WTC11 (cell line): ENCODE results near the gene CDSN. TPM values are rescaled to one million over a fixed set of nuclear protein-coding genes. Genes with fewer than 3 reads are reported as not detected.
A peak's percentile ranks its signal among the peaks of the same experiment; 100 is the strongest.
"Not testable (repeated sequence)": the region's sequence is repeated elsewhere in the genome, so short reads cannot be mapped to it uniquely, and the experiment has no call there.

Source experiments
- ATAC-seq: fragments of 200-7000 bp; cut with Tn5 transposase; 2 replicates; pipeline ENCODE4 v1.10.0; 2021; ENCODE audit warnings: mild to moderate bottlenecking, moderate library complexity
- CTCF ChIA-PET: fragments of 300-600 bp; sonication (Branson Sonifier 250); formaldehyde crosslinking; loops from one replicate; lab custom pipeline; 2021; ENCODE audit warnings: antibody characterized with exemption; lab: Charles Lee
- POLR2A ChIA-PET: fragments of 350-600 bp; sonication (Branson Sonifier 250); formaldehyde crosslinking; loops from one replicate; lab custom pipeline; 2021; ENCODE audit warnings: antibody characterized with exemption; lab: Charles Lee
- DNase-seq: peaks from one replicate; pipeline ENCODE4 v3.0.0; 2021; ENCODE audit warnings: low spot score
- H3K27ac Mint-ChIP-seq: 2 replicates; pipeline ENCODE4 v1.8.0; 2021; ENCODE audit warnings: mixed read lengths
- H3K27me3 Mint-ChIP-seq: 2 replicates; pipeline ENCODE4 v1.8.0; 2021; ENCODE audit warnings: low read depth, mild to moderate bottlenecking, moderate library complexity, mixed read lengths
- H3K36me3 Mint-ChIP-seq: 2 replicates; pipeline ENCODE4 v1.8.0; 2021; ENCODE audit warnings: mixed read lengths
- H3K4me1 Mint-ChIP-seq: 2 replicates; pipeline ENCODE4 v1.8.0; 2022; ENCODE audit warnings: mixed read lengths
- H3K4me3 Mint-ChIP-seq: 2 replicates; pipeline ENCODE4 v1.8.0; 2021; ENCODE audit warnings: mild to moderate bottlenecking, moderate library complexity, mixed read lengths
- H3K9me3 Mint-ChIP-seq: 2 replicates; pipeline ENCODE4 v1.8.0; 2021; ENCODE audit warnings: mixed read lengths
- E2F5 ChIP-seq: sonication (generic); formaldehyde crosslinking; IDR thresholded peaks from 2 replicates; pipeline ENCODE4 v1.8.1; 2022; ENCODE audit warnings: mild to moderate bottlenecking, moderate library complexity, missing genetic modification reagents
- EMX1 ChIP-seq: fragments of 250-450 bp; sonication (Bioruptor Pico); IDR thresholded peaks from 2 replicates; pipeline ENCODE4 v1.8.0; 2021; ENCODE audit warnings: mild to moderate bottlenecking
- FOXP4 ChIP-seq: sonication (generic); formaldehyde crosslinking; IDR thresholded peaks from 2 replicates; pipeline ENCODE4 v1.8.0; 2022; ENCODE audit warnings: mild to moderate bottlenecking, missing genetic modification reagents
- KAT7 ChIP-seq: sonication (generic); formaldehyde crosslinking; IDR thresholded peaks from 2 replicates; pipeline ENCODE4 v1.8.1; 2023; ENCODE audit warnings: missing genetic modification reagents, mild to moderate bottlenecking, borderline replicate concordance
- TCF7 ChIP-seq: sonication (generic); formaldehyde crosslinking; IDR thresholded peaks from 2 replicates; pipeline ENCODE4 v1.8.0; 2022; ENCODE audit warnings: mild to moderate bottlenecking, low read depth, missing genetic modification reagents, moderate library complexity
- TP53 ChIP-seq: sonication (generic); formaldehyde crosslinking; IDR thresholded peaks from 2 replicates; pipeline ENCODE4 v1.8.1; 2023; ENCODE audit warnings: mild to moderate bottlenecking, missing genetic modification reagents
- USF1 ChIP-seq: sonication (generic); formaldehyde crosslinking; IDR thresholded peaks from 2 replicates; pipeline ENCODE4 v1.8.0; 2022; ENCODE audit warnings: mild to moderate bottlenecking, missing genetic modification reagents
- ZNF396 ChIP-seq: fragments of 250-450 bp; sonication (Bioruptor Pico); IDR thresholded peaks from 2 replicates; pipeline ENCODE4 v1.8.0; 2021; ENCODE audit warnings: mild to moderate bottlenecking, moderate library complexity, borderline replicate concordance
- total RNA-seq: library from RNA; stranded (reverse); gene quantifications from 3 replicates; pipeline ENCODE4 v1.2.3, GENCODE V29; 2021

Gene CDSN
- total RNA-seq, 1 experiment from 2014 or later = not detected

GRCh38 chr6:31165986-31166385 lies 45.7 kb upstream of the CDSN start (continued):
- TF ChIP-seq FOXP4 = no peak
- TF ChIP-seq KAT7 (CRISPR knock-in tag) = no peak
- no peak for TF ChIP-seq USF1
- no peak for TF ChIP-seq ZNF396
- TF ChIP-seq TP53 (CRISPR knock-in tag) = no peak

- POLR2A ChIA-PET = interaction anchor here (0.9 to 1.2 kb wide), 2 partner anchors 15 to 22 kb away, joined by 3 read pairs; no protein-coding TSS in a partner anchor
- peak overlapping the region; percentile 97 for H3K4me3 Mint-ChIP-seq
These were observed 45.0 kb upstream of the CDSN start for GRCh38 chr6:31165064-31165832.

GRCh38 chr6:31164475-31165063 lies 44.3 kb upstream of the CDSN start:
- H3K36me3 Mint-ChIP-seq = peaks cover 71% of the 10 kb centered on the region

More at GRCh38 chr6:31165064-31165832, 45.0 kb upstream of the CDSN start:
- not testable (repeated sequence) for ATAC-seq, DNase-seq, H3K9me3 Mint-ChIP-seq, H3K27me3 Mint-ChIP-seq
- CTCF ChIA-PET = interaction anchor here (0.7 to 1.5 kb wide), 3 partner anchors 27 to 201 kb away, joined by 3 to 4 read pairs (median 3); no protein-coding TSS in a partner anchor
- peak overlapping the region; percentile 92 for H3K27ac Mint-ChIP-seq
- peaks cover 65% of the 10 kb centered on the region for H3K4me1 Mint-ChIP-seq
- peaks cover 75% of the 10 kb centered on the region for H3K36me3 Mint-ChIP-seq

GRCh38 chr6:31163922-31164321 lies 43.7 kb upstream of the CDSN start:
- H3K27me3 Mint-ChIP-seq = no peaks in the 10 kb centered on the region

More at GRCh38 chr6:31164475-31165063, 44.3 kb upstream of the CDSN start:
- not testable (repeated sequence) for ATAC-seq, H3K9me3 Mint-ChIP-seq, DNase-seq, H3K27me3 Mint-ChIP-seq
- ChIA-PET POLR2A (interaction anchor here (0.6 to 1.2 kb wide), 2 partner anchors 8 to 21 kb away, joined by 3 read pairs; no protein-coding TSS in a partner anchor), CTCF (interaction anchor here (1.4 to 1.5 kb wide), 2 partner anchors 27 to 28 kb away, joined by 3 to 4 read pairs; no protein-coding TSS in a partner anchor)
- Mint-ChIP-seq H3K27ac (peak overlapping the region; percentile 92), H3K4me1 (peaks cover 71% of the 10 kb centered on the region), H3K4me3 (0 out of 2 replicates have a peak overlapping the region, but pooled peaks have one; percentile 39)

More at GRCh38 chr6:31163922-31164321, 43.7 kb upstream of the CDSN start:
- peaks cover 68% of the 10 kb centered on the region for H3K4me1 Mint-ChIP-seq
- ATAC-seq (no peak), DNase-seq (no peak)
- H3K9me3 Mint-ChIP-seq = no peaks in the 10 kb centered on the region
- ChIA-PET POLR2A (interaction anchor here (0.6 to 1.4 kb wide), 3 partner anchors 8 to 9 kb away, joined by 3 to 5 read pairs (median 3); no protein-coding TSS in a partner anchor), CTCF (no interaction called here)
- H3K36me3 Mint-ChIP-seq = peaks cover 65% of the 10 kb centered on the region
- peak overlapping the region; percentile 81 for H3K27ac Mint-ChIP-seq
- TF ChIP-seq TCF7 (CRISPR knock-in tag) (no peak), FOXP4 (no peak), E2F5 (CRISPR knock-in tag) (no peak), EMX1 (no peak)
- H3K4me3 Mint-ChIP-seq = no peak overlapping the region
